H9 (cell line): ENCODE data around the gene HBS1L. TPM values are rescaled to one million over a fixed set of nuclear protein-coding genes. Genes with fewer than 3 reads are reported as not detected.

Source experiments
- DNase-seq: peaks from one replicate; pipeline ENCODE4 v3.0.0-alpha.2; 2017
- H2AFZ ChIP-seq: one replicate; pipeline ENCODE4 v1.6.1; 2013; ENCODE audit warnings: mild to moderate bottlenecking, low read length, control low read depth, moderate library complexity
- H2AK5ac ChIP-seq: 2 replicates; pipeline ENCODE4 v1.6.1; 2013; ENCODE audit warnings: low read length, control low read depth, mixed read lengths; ENCODE audit not compliant: insufficient read length
- H2BK120ac ChIP-seq: one replicate; pipeline ENCODE4 v1.6.1; 2013; ENCODE audit warnings: low read depth, mild to moderate bottlenecking, low read length, control low read depth, inconsistent platforms; ENCODE audit not compliant: poor library complexity, severe bottlenecking
- H2BK12ac ChIP-seq: 2 replicates; pipeline ENCODE4 v1.6.1; 2013; ENCODE audit warnings: low read length, control low read depth, mixed read lengths, low read depth; ENCODE audit not compliant: insufficient read length
- H2BK15ac ChIP-seq: 2 replicates; pipeline ENCODE4 v1.6.1; 2013; ENCODE audit warnings: low read depth, low read length, control low read depth
- H2BK20ac ChIP-seq: one replicate; pipeline ENCODE4 v1.6.1; 2013; ENCODE audit warnings: low read depth, mild to moderate bottlenecking, low read length, control low read depth, inconsistent platforms; ENCODE audit not compliant: poor library complexity, severe bottlenecking
- H2BK5ac ChIP-seq: 2 replicates; pipeline ENCODE4 v1.6.1; 2013; ENCODE audit warnings: low read length, control low read depth, mixed read lengths; ENCODE audit not compliant: insufficient read length
- H3K14ac ChIP-seq: 2 replicates; pipeline ENCODE4 v1.6.1; 2013; ENCODE audit warnings: low read length, control low read depth; ENCODE audit not compliant: insufficient read depth
- H3K18ac ChIP-seq: 2 replicates; pipeline ENCODE4 v1.6.1; 2013; ENCODE audit warnings: low read depth, mild to moderate bottlenecking, mixed read lengths, low read length, control low read depth; ENCODE audit not compliant: insufficient read length
- H3K23ac ChIP-seq: 2 replicates; pipeline ENCODE4 v1.6.1; 2013; ENCODE audit warnings: low read length, control low read depth, mixed read lengths, low read depth; ENCODE audit not compliant: insufficient read length
- H3K23me2 ChIP-seq: 2 replicates; pipeline ENCODE4 v1.6.1; 2013; ENCODE audit warnings: low read depth, mild to moderate bottlenecking, mixed read lengths, low read length, control low read depth; ENCODE audit not compliant: insufficient read length, poor library complexity, severe bottlenecking
- H3K27ac ChIP-seq: 2 replicates; pipeline ENCODE4 v1.5.1; 2013; ENCODE audit warnings: low read length, control low read depth, mixed read lengths, low read depth; ENCODE audit not compliant: insufficient read length
- H3K27me3 ChIP-seq: 2 replicates; pipeline ENCODE4 v1.6.1; 2013; ENCODE audit warnings: low read length, control low read depth, inconsistent platforms; ENCODE audit not compliant: insufficient read depth
- H3K4ac ChIP-seq: 2 replicates; pipeline ENCODE4 v1.6.1; 2013; ENCODE audit warnings: low read depth, mild to moderate bottlenecking, control low read depth, inconsistent platforms, low read length, moderate library complexity
- H3K4me1 ChIP-seq: 2 replicates; pipeline ENCODE4 v1.6.1; 2013; ENCODE audit warnings: low read length, control low read depth, inconsistent platforms; ENCODE audit not compliant: insufficient read depth
- H3K4me2 ChIP-seq: 2 replicates; pipeline ENCODE4 v1.6.1; 2013; ENCODE audit warnings: low read length, control low read depth, mixed read lengths; ENCODE audit not compliant: insufficient read length, insufficient read depth
- H3K56ac ChIP-seq: 2 replicates; pipeline ENCODE4 v1.6.1; 2013; ENCODE audit warnings: low read depth, mild to moderate bottlenecking, mixed read lengths, low read length, control low read depth; ENCODE audit not compliant: insufficient read length
- H3K79me1 ChIP-seq: 2 replicates; pipeline ENCODE4 v1.6.1; 2013; ENCODE audit warnings: low read depth, mild to moderate bottlenecking, moderate library complexity, low read length, control low read depth, inconsistent platforms; ENCODE audit not compliant: insufficient read depth, poor library complexity, severe bottlenecking
- H3K79me2 ChIP-seq: 2 replicates; pipeline ENCODE4 v1.6.1; 2013; ENCODE audit warnings: low read length, control low read depth, inconsistent platforms; ENCODE audit not compliant: insufficient read depth
- H3K9ac ChIP-seq: 2 replicates; pipeline ENCODE4 v1.6.1; 2013; ENCODE audit warnings: low read length, control low read depth, mixed read lengths; ENCODE audit not compliant: insufficient read length; ENCODE audit errors: extremely low read depth
- H3K9me3 ChIP-seq: one replicate; pipeline ENCODE4 v1.6.1; 2013; ENCODE audit warnings: low read depth, low read length, inconsistent platforms; ENCODE audit not compliant: control insufficient read depth
- H3T11ph ChIP-seq: one replicate; pipeline ENCODE4 v1.6.1; 2013; ENCODE audit warnings: mild to moderate bottlenecking, low read length, control low read depth, inconsistent platforms
- H4K20me1 ChIP-seq: one replicate; pipeline ENCODE4 v1.6.1; 2013; ENCODE audit not compliant: control insufficient read depth, insufficient read length, insufficient read depth
- H4K5ac ChIP-seq: 2 replicates; pipeline ENCODE4 v1.6.1; 2013; ENCODE audit warnings: low read depth, mild to moderate bottlenecking, mixed read lengths, low read length, control low read depth; ENCODE audit not compliant: insufficient read length
- H4K8ac ChIP-seq: replicated peaks from 2 replicates; pipeline ENCODE4 v1.6.1; 2013; ENCODE audit warnings: low read length, control low read depth, mixed read lengths, low read depth; ENCODE audit not compliant: insufficient read length
- H4K91ac ChIP-seq: 2 replicates; pipeline ENCODE4 v1.6.1; 2013; ENCODE audit warnings: low read depth, mild to moderate bottlenecking, moderate library complexity, mixed read lengths, low read length, control low read depth; ENCODE audit not compliant: insufficient read length
- H3K27ac Mint-ChIP-seq, 3 experiments: 2 replicates in 2 of 3; 3 replicates in 1 of 3; pipeline ENCODE4 v1.8.0; 2020 to 2021; ENCODE audit warnings: mixed read lengths in 3 of 3, mild to moderate bottlenecking in 1 of 3, moderate library complexity in 1 of 3
- H3K27me3 Mint-ChIP-seq: 2 replicates; pipeline ENCODE4 v1.8.0; 2021; ENCODE audit warnings: low read depth, mild to moderate bottlenecking, moderate library complexity, mixed read lengths
- H3K36me3 Mint-ChIP-seq, 3 experiments: 2 replicates in 2 of 3; 3 replicates in 1 of 3; pipeline ENCODE4 v1.8.0; 2020 to 2021; ENCODE audit warnings: low read depth in 3 of 3, mixed read lengths in 3 of 3; ENCODE audit not compliant: insufficient read depth in 1 of 3
- H3K4me1 Mint-ChIP-seq, 2 experiments: 2 replicates each; pipeline ENCODE4 v1.8.0; 2020; ENCODE audit warnings: mixed read lengths in 2 of 2
- H3K4me3 Mint-ChIP-seq, 2 experiments: 2 replicates in 1 of 2; 3 replicates in 1 of 2; pipeline ENCODE4 v1.8.0; 2020 to 2021; ENCODE audit warnings: mild to moderate bottlenecking in 2 of 2, mixed read lengths in 2 of 2, moderate library complexity in 1 of 2
- H3K9me3 Mint-ChIP-seq, 2 experiments: 2 replicates in 1 of 2; 3 replicates in 1 of 2; pipeline ENCODE4 v1.8.0; 2020; ENCODE audit warnings: mild to moderate bottlenecking in 2 of 2, mixed read lengths in 2 of 2, moderate library complexity in 1 of 2
- WGBS: extraction: QIAGEN DNeasy Blood & Tissue Kit; methylation state at CpG from one replicate; pipeline ENCODE4 v1.1.7; 2013; ENCODE audit warnings: missing lambda C conversion rate, low lambda C conversion rate, mixed read lengths; ENCODE audit not compliant: insufficient read length; ENCODE audit errors: extremely low coverage; 5-methylcytosine and 5-hydroxymethylcytosine counted together
- total RNA-seq: library from RNA; stranded (reverse); gene quantifications from 2 replicates; pipeline ENCODE4 v1.2.1, GENCODE V29; 2021
- TF ChIP-seq, protein P1 (sequence below): fragments of 200-600 bp; sonication (generic); conservative IDR thresholded peaks from 3 replicates; pipeline ENCODE4 v1.8.0; 2021; ENCODE audit warnings: antibody characterized with exemption, mild to moderate bottlenecking

Gene HBS1L
- total RNA-seq, 1 experiment from 2014 or later: 110 TPM

DNA sequence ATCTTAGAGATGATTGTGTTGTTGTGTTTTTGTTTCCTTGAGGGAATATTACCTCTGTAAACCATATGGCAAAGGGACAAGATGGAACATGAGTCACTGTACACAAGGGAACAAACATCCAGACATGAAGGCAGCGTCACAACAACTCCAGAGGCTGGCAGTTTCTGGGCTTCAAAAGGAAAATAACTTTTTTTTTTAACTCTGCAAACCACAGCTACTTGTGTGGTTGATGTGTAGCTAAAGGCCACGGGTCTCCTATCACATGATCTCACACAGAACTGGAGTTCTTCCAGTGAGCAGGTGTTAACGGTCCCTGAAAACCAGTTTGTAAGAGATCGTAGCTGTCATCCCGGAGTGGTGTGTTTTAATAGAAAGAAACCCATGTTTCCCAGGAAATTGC is 33.2 kb upstream of the HBS1L start:
- Histone ChIP-seq H2AFZ (no peak overlapping the region), H3K23me2 (no peaks in the 10 kb centered on the region), H4K91ac (no peak overlapping the region), H3K79me2 (no peaks in the 10 kb centered on the region), H2BK15ac (no peak overlapping the region), H2BK12ac (no peak overlapping the region), H3K4me1 (no peaks in the 10 kb centered on the region), H2BK20ac (no peak overlapping the region), H4K20me1 (no peaks in the 10 kb centered on the region), H4K8ac (no peak overlapping the region), H2BK5ac (no peak overlapping the region), H3K23ac (no peak overlapping the region), H3K4ac (no peak overlapping the region), H3K27ac (no peak overlapping the region), H3K9ac (no peak overlapping the region), H3K56ac (no peak overlapping the region), H3K79me1 (no peaks in the 10 kb centered on the region), H3T11ph (no peak overlapping the region), H2AK5ac (no peak overlapping the region), H2BK120ac (no peak overlapping the region), H3K9me3 (no peaks in the 10 kb centered on the region), H3K18ac (no peak overlapping the region), H4K5ac (no peak overlapping the region), H3K14ac (no peak overlapping the region), H3K4me2 (no peak overlapping the region), H3K27me3 (no peaks in the 10 kb centered on the region)
- TF ChIP-seq, protein P1, sequence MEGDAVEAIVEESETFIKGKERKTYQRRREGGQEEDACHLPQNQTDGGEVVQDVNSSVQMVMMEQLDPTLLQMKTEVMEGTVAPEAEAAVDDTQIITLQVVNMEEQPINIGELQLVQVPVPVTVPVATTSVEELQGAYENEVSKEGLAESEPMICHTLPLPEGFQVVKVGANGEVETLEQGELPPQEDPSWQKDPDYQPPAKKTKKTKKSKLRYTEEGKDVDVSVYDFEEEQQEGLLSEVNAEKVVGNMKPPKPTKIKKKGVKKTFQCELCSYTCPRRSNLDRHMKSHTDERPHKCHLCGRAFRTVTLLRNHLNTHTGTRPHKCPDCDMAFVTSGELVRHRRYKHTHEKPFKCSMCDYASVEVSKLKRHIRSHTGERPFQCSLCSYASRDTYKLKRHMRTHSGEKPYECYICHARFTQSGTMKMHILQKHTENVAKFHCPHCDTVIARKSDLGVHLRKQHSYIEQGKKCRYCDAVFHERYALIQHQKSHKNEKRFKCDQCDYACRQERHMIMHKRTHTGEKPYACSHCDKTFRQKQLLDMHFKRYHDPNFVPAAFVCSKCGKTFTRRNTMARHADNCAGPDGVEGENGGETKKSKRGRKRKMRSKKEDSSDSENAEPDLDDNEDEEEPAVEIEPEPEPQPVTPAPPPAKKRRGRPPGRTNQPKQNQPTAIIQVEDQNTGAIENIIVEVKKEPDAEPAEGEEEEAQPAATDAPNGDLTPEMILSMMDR: no peak
- Mint-ChIP-seq H3K4me1 (peaks cover 0 to 8% of the 10 kb centered on the region in 2 experiments; a peak in 1 of 4 replicates), H3K36me3 (peaks cover 0 to 2% (median 0%) of the 10 kb centered on the region in 3 experiments; a peak in 1 of 7 replicates), H3K4me3 (no peak overlapping the region), H3K27ac (no peak overlapping the region), H3K27me3 (no peaks in the 10 kb centered on the region), H3K9me3 (peaks cover under 1 to 1% of the 10 kb centered on the region in 2 experiments; a peak in 3 of 5 replicates)
- DNase-seq: no peak
- WGBS: no CpG with 5 or more reads among the region's 5 CpGs
